HL-60/S4 (cell line): Measurements from ENCODE around the gene AMOTL1.

ENCODE experiments used
- in situ Hi-C: fragments of 300-500 bp; cut with MboI; formaldehyde crosslinking; loops from 2 replicates; pipeline ENCODE4 v1.14.3; 2022; ENCODE audit warnings: low sequenced_read_pairs

AMOTL1 gene

DNA sequence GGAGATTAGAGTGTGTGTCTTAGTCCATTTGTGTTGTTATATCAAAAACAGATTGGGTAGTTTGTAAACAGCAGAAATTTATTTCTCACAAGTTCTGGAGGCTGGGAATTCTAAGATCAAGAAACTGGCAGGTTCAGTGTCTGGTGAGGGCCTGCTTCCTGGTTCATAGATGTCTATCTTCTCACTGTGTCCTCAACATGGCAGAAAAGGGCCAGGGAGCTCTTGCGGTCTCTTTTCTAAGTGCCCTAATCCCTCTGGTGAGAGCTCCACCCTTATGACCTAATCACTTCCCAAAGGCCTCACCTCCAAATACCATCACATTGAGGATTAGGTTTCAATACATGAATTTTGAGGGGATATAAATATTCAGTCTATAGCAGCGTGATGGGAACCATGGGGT, 25.5 kb upstream of the AMOTL1 start:
- in situ Hi-C loops, result no loop called here

DNA sequence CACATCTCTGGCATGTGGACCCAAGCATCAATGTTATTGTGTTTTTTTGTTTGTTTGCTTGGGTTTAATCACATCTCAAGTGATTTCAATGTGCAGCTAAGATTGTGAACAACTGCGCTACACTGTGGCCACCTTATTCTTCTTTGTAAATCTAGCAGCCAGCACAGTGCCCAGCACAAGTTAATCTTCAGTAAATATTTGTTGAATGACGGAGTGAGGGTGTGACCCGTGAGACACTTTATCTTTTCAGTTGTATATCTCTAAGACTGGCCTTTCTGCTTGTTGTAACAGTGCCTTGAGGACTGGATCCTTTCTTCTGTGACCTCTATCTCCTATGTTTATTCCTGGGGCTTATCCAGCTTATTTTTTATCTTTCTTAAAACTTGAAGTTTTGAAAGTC, 21.4 kb upstream of the AMOTL1 start:
- in situ Hi-C loops, result no loop called here

DNA sequence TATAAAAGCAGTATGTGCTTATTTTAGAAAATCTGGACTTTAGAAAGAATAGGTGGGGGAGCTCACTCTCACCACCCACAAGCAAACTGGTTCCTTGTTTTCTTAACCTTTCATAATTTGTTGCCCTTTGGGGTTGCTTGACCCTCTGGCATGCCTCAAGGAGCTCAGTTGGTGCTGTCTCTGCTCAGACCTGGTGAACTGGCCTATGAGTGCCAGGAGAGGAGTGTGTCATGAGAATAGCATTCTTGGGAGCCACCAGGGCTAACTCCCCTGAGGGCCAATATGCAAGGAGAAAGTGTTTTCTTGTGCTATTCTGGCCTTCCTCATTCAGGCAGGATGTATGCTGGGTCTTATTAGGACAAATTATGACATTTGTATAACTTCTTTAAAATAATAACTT, 21.0 kb upstream of the AMOTL1 start:
- in situ Hi-C loops, result no loop called here

DNA sequence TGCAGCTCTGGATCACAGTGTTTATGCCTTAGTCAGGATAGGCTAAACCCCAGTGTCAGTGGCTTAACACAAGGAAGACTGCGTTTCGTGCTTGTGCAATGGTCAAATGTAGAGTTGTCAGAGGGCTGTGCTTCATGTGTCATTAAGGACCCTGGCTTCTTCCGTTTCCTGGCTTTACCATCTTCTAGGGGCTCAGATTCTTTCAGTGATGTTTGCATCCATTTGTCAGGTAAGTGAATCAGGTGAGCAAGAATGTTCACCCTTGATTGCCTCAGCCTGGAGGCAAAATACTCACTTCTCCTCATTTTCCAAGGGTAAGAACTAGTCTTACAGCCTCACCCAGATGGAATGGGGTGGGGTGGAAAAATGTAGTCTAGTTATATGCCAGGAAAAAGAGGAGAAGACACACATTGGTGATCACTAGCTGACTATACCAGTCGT, 20.5 kb upstream of the AMOTL1 start:
- in situ Hi-C loops, result no loop called here

DNA sequence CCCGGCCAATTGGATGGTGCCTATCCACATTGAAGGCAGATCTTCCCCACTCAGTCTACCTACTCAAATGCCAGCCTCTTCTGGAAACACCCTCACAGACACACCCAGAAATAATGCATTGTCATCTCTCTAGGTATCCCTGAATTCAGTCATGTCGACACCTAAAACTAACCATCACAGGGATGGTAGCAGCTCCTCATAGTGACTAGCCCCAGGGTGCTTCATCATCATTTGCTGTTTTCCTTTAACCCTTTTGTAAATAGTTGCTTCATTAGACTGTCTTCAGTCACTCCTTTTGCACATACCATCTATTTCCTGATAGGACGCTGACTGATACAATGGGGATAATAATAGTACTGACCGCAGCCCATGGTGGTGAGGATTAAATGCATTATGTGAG, 18.8 kb upstream of the AMOTL1 start:
- in situ Hi-C loops, result no loop called here

DNA sequence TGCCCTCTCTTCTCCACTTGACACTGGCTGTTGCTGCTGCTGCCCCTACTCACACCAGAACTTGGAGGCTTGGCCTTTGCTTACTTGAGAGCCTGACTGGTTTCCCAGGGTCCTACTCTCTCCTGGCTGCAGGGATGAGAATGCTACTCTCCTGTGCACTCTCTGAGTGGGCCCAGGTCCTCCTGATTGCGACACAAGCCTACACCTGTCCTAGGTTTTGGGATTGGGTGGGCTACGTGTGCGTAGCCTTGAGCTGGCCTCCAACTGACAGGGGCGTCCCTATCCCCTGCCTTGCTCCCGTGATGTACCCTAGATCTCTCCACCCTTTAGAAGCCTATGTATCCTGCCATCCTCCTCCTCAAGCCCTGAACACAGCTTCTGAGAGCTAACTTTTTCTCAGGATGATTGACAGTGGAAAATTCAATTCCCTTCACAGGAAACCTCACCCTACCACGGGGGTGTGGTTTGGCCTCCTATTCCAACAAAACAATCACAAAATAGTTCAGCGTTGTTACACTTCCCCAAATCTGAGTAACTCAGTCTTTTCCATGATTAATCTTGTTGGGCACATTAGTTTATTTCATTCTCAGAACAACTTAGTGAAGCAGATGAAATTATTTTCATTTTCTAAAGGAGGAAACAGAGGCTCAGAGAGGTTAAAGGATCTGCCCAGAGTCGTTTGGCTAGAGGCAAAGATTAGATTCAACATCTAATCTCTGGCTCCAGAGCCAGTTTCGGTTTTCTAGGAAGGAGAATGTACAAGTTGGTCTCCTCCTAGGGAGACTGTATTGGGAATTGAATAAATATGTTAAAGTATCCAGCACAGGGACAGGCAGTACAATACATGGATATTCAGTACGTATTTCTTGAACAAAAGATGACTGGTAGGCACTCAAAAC, 17.6 kb upstream of the AMOTL1 start:
- in situ Hi-C loops, result no loop called here

DNA sequence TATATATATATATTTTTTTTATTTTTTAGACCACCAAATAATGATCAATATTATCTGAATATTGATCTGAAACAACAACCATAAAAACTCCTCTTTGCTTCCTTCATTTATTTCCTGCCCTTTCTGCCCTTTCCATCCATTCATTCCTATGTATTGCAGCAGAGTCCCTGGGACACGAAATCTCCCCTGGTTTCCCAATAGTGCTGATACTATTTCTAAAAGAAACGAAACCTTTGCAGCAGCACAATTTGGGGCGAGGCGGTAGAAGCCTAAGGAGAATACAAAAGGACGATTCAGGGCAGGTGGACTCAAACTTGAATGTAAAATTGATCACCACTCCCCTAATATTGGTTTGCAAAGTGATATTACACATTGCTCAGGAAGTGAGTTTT, 16.9 kb upstream of the AMOTL1 start:
- in situ Hi-C loops, result no loop called here

DNA sequence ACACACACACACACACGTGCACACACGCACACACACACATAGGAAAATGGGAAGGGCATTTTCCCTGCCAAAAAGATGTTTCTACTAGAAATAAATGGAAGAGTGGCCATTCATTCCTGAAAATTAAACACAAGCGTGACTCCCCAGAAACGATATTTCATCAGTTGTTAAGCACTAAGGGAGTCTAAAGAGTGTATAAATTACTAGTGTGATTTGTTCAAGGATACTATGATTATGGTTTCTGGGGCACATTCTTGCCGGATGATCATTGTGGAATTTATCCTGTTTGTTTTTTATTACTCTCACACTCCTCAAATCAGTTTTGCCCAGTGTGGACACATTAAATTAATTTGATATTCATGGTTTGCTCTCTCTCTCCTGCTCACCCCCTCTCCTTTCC, 16.4 kb upstream of the AMOTL1 start:
- in situ Hi-C loops, result no loop called here

DNA sequence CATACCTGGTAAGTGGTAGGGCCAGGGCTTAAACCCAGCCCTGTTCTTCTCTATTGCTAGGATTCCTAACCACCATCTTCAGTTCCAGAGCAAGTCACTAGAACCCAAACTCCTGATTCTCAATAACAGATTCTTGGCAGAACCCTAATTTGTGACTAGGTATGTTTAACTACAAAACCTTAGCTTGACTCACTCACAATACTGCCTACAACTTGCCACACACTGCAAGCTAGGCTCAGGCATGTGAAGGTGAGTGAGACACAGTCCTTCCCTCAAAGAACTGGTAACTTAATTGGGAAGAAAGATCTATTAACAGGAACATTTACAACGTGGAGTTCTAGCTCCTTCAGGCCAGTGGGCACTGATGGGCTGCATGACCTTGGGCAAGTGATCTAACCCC, 14.5 kb upstream of the AMOTL1 start:
- in situ Hi-C loops, result no loop called here

DNA sequence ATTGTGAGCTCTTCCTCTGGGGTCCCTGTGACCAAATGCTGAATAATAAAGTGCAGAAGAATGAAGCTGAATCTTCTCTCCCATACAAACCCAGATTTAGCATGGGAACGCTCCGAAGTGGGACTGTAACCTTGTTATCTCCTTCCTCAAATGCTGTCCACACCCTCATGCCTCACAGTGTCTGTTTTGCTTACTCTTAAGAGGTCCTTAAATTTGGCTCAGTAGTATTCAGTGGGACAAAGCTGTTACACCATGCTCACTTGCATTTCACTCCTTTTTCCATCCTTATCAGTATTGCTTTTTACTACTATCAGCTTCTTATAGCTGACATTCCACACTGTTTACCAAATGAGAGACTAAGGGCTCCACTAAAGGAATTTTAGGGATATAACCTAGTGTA, 13.8 kb upstream of the AMOTL1 start:
- in situ Hi-C loops, result no loop called here

DNA sequence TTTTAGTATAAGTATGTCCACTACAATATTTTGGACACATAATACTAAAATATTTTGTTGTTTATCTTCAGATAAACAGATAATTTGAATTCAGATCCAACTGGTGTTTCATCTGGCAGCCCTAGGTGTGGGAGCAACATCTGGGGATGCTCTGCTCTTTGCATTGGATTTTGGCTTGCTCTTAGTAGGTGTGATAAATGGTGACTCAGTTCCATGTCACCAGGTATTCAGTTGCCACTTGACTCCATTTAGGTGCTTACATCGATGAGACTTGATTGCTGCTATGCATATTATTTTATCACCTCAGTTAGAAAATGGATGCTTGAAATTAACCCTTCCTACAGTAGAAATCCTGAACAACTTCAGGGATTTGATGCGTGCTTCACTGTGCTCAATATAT, 13.3 kb upstream of the AMOTL1 start:
- in situ Hi-C loops, result no loop called here

DNA sequence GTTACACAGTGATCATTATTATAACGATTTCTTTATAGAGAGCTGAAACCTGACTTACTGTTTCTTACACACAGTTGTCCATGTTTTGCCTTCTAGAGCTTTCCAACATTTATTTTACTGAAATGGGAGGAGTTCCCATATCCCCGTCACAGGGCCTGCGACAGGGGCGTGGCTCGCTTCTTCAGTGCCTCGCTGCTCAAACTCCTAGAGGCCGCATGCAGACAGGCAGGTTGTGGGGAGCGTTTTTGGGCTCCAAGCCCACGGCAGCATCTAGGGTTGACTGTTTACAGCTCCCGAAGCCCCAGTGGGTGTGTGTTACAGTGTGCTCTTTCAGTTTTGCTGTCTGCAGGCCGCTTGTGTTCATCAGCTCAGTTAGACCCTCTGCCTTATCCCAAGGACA, 12.7 kb upstream of the AMOTL1 start:
- in situ Hi-C loops, result no loop called here

DNA sequence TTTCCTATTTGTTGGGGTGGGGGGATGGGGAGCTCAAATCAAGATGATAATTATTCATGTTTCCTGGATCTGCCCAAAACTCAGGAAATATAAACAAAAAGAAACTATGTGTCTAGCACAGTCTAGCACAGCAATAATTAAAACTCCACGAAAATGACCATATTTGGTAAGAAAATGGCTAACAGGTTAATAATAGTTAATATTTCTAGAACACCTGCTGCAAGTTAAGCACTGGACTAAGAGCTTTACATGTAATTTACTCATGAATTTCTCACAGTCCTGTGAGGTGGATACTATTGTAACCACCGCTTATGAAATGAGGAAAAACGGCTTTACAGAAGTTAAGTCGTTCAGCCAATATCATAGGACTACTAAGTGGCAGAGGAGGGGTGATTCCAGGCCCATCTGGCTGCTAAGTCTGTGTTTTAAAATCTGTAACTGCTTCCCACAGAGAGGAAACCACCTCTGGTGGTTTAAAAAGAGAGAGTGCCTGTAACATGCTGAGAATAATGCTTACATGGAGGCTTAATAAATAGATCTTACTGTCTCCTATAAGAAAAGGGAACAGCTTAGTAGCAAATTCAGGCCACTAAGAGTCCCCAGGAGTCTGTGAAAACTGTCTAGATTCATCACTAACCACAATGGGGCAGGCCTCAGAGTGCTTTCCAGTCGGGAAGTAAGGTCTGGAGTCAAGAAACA, 11.0 kb upstream of the AMOTL1 start:
- in situ Hi-C loops, result no loop called here

DNA sequence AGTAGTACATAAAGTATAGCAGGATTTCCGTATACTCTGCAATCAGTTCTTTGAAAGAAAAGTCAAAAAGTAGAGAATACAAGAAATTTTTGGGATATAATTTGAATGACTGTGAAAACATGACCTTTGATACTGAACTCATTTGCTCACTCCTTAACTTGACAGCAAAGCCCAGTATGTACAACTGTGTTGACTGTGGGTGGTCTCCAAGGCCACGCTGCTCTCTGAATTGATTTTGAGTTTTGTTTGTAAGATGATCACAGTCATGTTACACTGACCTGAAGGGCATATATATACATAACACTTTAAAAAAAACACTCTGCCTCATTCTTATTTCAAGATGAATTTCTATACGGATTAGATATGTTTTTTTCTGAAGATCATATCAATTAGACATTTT, 9.5 kb upstream of the AMOTL1 start:
- in situ Hi-C loops, result no loop called here

DNA sequence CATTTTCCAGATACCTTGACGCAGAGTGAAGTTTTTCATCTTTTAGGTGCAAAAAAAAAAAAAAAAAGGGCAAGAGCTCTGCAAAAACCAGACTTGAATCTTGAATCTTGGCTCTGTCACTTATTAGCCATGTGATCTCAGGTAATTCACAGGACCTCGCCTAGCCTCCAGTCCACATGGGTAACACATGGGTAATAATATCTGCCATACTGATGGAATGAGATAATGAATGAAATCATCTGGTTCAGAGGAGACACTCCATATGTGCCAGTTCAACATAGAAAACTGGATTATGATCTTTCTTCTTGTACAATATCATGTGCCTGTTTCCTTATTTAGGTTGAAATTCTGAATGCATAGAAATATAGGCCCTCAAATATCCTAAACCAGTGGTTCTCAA, 8.6 kb upstream of the AMOTL1 start:
- in situ Hi-C loops, result no loop called here

DNA sequence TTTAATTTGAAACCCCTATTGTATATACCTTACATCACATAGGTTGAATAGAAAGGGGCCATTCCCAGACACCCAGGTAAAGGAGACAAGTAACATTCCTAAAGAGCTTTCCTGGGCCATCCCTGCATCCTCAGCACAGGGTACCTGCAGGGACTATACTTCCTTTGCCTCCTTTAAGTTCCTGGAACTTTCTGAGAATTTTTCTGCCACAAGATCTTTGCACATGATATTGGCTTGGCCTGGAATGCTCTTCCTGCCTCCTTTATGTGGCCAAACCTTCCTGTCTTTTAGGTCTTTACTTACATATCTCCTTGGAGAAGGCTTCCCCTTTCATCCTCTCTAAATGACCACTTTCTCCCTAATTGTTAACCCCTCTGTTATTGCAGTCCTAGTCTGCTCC, 7.9 kb upstream of the AMOTL1 start:
- in situ Hi-C loops, result no loop called here

DNA sequence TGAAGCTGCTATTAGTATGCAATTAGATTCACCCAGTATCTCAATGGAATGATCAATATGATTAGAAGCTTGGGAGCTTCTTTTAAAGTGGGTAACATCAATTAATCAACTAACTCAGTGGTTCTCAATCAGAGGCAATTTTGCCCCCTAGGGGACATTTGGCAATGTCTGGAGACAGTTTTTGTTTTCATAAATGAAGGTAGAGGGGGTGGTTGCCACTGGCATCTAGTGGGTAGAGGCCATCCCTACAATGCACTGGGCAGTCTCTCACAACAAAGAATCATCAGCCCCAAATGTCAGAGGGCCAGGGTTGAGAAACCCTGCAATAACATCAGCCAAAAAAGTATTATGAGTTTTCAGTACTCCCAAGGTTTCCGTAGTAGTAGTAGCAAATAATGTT, 5.9 kb upstream of the AMOTL1 start:
- in situ Hi-C loops, result no loop called here

DNA sequence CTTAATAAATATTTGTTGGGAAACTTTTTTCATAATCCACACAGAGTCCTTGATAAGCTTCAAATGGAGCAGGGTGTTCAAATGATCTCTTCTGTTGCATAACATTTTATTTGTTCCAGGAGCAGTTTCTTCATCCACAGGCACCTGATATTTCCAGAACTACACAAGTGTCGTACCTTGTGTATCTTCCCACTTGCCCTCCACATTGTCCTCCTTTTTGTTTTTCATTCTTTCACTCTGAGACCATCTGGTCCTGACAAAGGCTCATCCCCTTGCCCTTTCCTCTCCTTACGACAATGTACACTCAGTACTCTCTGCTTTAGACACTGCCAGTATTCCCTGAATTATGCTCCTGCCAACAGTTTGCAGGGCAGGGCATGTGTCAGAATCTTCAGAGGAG, 5.2 kb upstream of the AMOTL1 start:
- in situ Hi-C loops, result no loop called here

DNA sequence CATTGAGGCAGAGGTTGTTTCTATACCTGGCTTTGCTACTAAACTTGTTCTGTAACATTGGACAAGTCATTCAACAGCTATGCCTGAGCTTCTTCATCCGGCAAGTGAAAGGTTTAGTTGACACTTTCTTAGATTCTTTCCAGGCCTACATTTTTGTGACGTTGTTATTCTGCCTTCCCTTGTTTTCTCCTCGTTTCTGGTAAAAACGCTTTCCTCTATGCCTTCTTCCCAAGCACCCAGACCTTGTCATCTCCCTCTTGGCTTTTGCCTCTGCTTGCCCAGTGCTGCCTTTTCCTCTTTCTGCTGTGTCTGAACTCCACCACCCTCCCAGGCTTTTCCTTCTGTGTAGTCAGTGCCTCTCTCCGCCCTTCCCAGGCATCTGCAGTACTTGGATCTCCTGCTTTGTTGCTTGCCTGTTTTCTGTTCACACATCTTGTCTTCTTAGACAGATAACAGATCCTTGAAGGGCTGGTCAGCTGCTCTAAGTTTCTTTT, 1.4 kb upstream of the AMOTL1 start:
- in situ Hi-C loops, result no loop called here

DNA sequence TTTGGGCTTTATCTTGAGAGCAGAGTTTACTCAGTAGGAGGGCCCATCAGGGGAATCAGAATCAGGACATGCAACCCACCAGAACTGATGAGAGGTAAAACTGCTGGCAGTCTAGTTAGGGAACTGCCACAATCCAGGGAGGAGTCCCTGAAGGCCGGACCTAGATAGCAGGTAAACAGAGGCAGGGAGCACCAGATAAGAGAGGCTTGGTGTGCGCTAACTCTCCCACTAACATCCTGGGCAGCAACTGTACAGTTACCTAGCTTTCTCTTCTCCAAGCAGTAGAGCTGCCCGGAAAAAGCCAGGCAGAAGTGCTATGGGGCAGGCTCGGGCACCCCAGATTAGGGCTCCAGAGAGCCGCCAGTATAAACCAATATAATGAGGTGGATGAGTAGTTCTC, 865 bp upstream of the AMOTL1 start:
- in situ Hi-C loops, result no loop called here

DNA sequence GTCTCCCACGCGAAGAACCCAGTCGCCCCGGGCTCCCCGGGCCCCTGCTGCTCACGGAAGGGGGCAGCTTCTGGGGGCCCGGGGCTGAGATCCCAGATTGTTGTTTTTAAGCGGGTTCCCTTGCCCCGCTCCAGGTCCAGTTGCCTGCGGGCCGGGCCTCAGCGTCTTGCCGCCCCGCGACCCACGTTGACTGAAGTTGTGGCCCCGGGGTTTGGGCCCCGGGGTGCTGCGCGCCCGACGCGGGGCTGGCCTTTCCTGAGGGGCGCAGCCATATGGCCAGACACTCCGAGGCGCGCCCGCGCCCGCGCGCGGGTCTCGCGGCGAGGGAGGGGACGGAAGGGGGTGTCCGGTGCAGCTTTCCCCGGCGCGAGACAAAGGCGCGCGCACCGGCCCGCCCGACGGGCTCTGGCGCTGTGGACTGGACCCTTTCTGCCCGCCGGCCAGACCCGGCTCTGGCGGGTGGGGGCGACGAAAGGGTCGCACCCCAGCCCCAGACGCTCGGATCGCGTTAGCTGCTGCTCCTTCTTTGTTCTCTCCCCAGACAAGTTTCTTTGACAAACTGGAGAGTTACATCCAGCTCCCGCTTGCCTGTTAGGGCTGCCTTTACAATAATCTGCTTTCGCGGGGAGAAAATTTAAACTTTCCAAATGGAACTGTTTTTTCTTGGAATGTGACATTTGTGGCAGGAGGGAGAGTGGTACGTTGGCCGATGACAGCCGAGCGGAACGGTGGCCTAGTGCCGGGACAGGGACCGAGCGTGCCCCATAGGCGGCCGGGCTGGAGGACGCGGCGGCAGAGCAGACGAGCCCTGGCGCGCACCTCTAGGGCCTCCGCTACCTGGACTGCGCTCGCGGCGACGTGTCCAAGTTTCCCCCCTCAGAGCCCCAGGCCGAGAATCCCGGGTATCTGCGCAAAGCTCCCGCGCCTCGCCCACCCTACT, 716 bp downstream of the AMOTL1 start:
- in situ Hi-C loops, result no loop called here
